A673 (cell line): ENCODE data around the gene CSN3. TPM values are rescaled to one million over a fixed set of nuclear protein-coding genes. Genes with fewer than 3 reads are reported as not detected.

ENCODE experiments used
- BruUV-seq: library from RNA; stranded (reverse); fragments of 400-500 nt; replicated peaks from 2 replicates; lab custom pipeline; 2021; lab: Mats Ljungman, UMichigan
- CTCF ChIA-PET: fragments of 300-600 bp; sonication (Branson Sonifier 250); formaldehyde crosslinking; loops from one replicate; lab custom pipeline; 2022; ENCODE audit warnings: antibody characterized with exemption; lab: Charles Lee
- POLR2A ChIA-PET: fragments of 300-600 bp; sonication (Branson Sonifier 250); formaldehyde crosslinking; loops from one replicate; lab custom pipeline; 2022; ENCODE audit warnings: antibody characterized with exemption; ENCODE audit not compliant: low non-redundant PET; lab: Charles Lee
- DNase-seq: peaks from one replicate; pipeline ENCODE4 v3.0.0-alpha.2; 2015; ENCODE audit warnings: low spot score
- H3K27ac ChIP-seq: fragments of 200-600 bp; sonication (generic); 2 replicates; pipeline ENCODE4 v1.5.1; 2016; ENCODE audit warnings: mixed run types, low read depth, mild to moderate bottlenecking, mixed read lengths, antibody characterized with exemption, low read length; ENCODE audit not compliant: poor library complexity, severe bottlenecking
- H3K27me3 ChIP-seq: fragments of 200-600 bp; sonication (generic); replicated peaks from 2 replicates; pipeline ENCODE4 v1.6.1; 2017; ENCODE audit warnings: mixed run types, low read depth, mild to moderate bottlenecking, mixed read lengths, antibody characterized with exemption, low read length; ENCODE audit not compliant: insufficient read depth, poor library complexity
- H3K36me3 ChIP-seq: fragments of 200-600 bp; sonication (generic); 2 replicates; pipeline ENCODE4 v1.6.1; 2016; ENCODE audit warnings: mixed run types, mild to moderate bottlenecking, mixed read lengths, antibody characterized with exemption, low read length; ENCODE audit not compliant: insufficient read depth, poor library complexity, severe bottlenecking
- H3K4me1 ChIP-seq: fragments of 200-600 bp; sonication (generic); 2 replicates; pipeline ENCODE4 v1.6.1; 2017; ENCODE audit warnings: mixed run types, mild to moderate bottlenecking, mixed read lengths, antibody characterized with exemption, low read length; ENCODE audit not compliant: insufficient read depth, poor library complexity, severe bottlenecking
- H3K4me3 ChIP-seq: fragments of 200-600 bp; sonication (generic); 2 replicates; pipeline ENCODE4 v1.5.1; 2016; ENCODE audit warnings: low read depth, mixed run types, mild to moderate bottlenecking, mixed read lengths, low read length; ENCODE audit not compliant: poor library complexity, severe bottlenecking
- H3K9me3 ChIP-seq: fragments of 200-600 bp; sonication (generic); 2 replicates; pipeline ENCODE4 v1.6.1; 2016; ENCODE audit warnings: mixed run types, low read depth, mild to moderate bottlenecking, mixed read lengths, antibody characterized with exemption, low read length; ENCODE audit not compliant: poor library complexity, severe bottlenecking
- CTCF ChIP-seq: fragments of 300-800, 200-600 bp; sonication (generic); conservative IDR thresholded peaks from 2 replicates; pipeline ENCODE4 v1.5.1; 2017; ENCODE audit warnings: low read depth, mild to moderate bottlenecking, antibody characterized with exemption, low read length, moderate library complexity, mixed read lengths
- EZH2 ChIP-seq: fragments of 200-600 bp; sonication (generic); IDR thresholded peaks from 2 replicates; pipeline ENCODE4 v1.6.1; 2017; ENCODE audit warnings: borderline replicate concordance, low read depth, mild to moderate bottlenecking, mixed read lengths, antibody characterized with exemption, low read length; ENCODE audit not compliant: poor library complexity, severe bottlenecking
- intact Hi-C: fragments of 100-400 bp; cut with micrococcal nuclease; formaldehyde crosslinking; loops from one replicate; pipeline ENCODE4 v1.10.0; 2022; ENCODE audit not compliant: unreplicated experiment
- total RNA-seq: library from RNA; stranded (reverse); gene quantifications from 2 replicates; pipeline ENCODE4 v1.2.3, GENCODE V29; 2021

Gene CSN3
- total RNA-seq, 1 experiment from 2014 or later = not detected

- H3K9me3 ChIP-seq = no peaks in the 10 kb centered on the region
- TF ChIP-seq EZH2 = no peak
- H3K4me3 ChIP-seq = no peak overlapping the region
- ChIA-PET CTCF (no interaction called here), POLR2A (no interaction called here)
- intact Hi-C loops = no loop called here
- H3K4me1 ChIP-seq = no peaks in the 10 kb centered on the region
- no peak for DNase-seq
- H3K27ac ChIP-seq = no peak overlapping the region
- H3K36me3 ChIP-seq = no peaks in the 10 kb centered on the region
- H3K27me3 ChIP-seq = peaks cover 3% of the 10 kb centered on the region
- BruUV-seq = no TSS peak
These were observed 57.2 kb downstream of the CSN3 start for GRCh38 chr4:70299643-70300042.

- Histone ChIP-seq H3K36me3 (no peaks in the 10 kb centered on the region), H3K27ac (no peak overlapping the region), H3K9me3 (no peaks in the 10 kb centered on the region), H3K4me3 (no peak overlapping the region), H3K4me1 (no peaks in the 10 kb centered on the region), H3K27me3 (peaks cover 3% of the 10 kb centered on the region)
- no peak for DNase-seq
- intact Hi-C loops = no loop called here
- ChIA-PET CTCF (no interaction called here), POLR2A (no interaction called here)
- no TSS peak for BruUV-seq
- no peak for TF ChIP-seq CTCF
- TF ChIP-seq EZH2 = no peak
These were observed 57.8 kb downstream of the CSN3 start for GRCh38 chr4:70300215-70300614.

Other genes starting within 250 kb of the CSN3 start
- gene STATH, start 246.6 kb upstream of the CSN3 start, total RNA-seq = not detected in 2 replicates
- not detected in 2 replicates for gene HTN3, start 214.1 kb upstream of the CSN3 start, total RNA-seq
- gene HTN1, start 192.2 kb upstream of the CSN3 start, total RNA-seq = not detected in 2 replicates
- not detected in 2 replicates for gene PRR27, start 88.4 kb upstream of the CSN3 start, total RNA-seq
- gene ODAM, start 46.9 kb upstream of the CSN3 start, total RNA-seq = not detected in 2 replicates
- gene FDCSP, start 16.5 kb upstream of the CSN3 start, total RNA-seq = not detected in 2 replicates
- not detected in 2 replicates for gene CABS1, start 92.4 kb downstream of the CSN3 start, total RNA-seq
- not detected in 2 replicates for gene SMR3A, start 118.2 kb downstream of the CSN3 start, total RNA-seq
- gene SMR3B, start 140.5 kb downstream of the CSN3 start, total RNA-seq = 1.7 and 2.0 TPM in 2 replicates
- not detected in 2 replicates for gene OPRPN, start 155.3 kb downstream of the CSN3 start, total RNA-seq
- not detected in 2 replicates for gene MUC7, start 229.6 kb downstream of the CSN3 start, total RNA-seq